ENCODE measurements around the gene FLOT1. TPM values are rescaled to one million over a fixed set of nuclear protein-coding genes. Genes with fewer than 3 reads are reported as not detected.
A peak's percentile ranks its signal among the peaks of the same experiment; 100 is the strongest.

FLOT1 gene
- total and polyA plus RNA-seq, 2 of the 13 experiments (the other 11 are each of a cell fraction or from before 2014, with no cell fraction given): 82.3 to 130 TPM

- H3K4me1 ChIP-seq (ENCODE audit: insufficient read depth, low read length): peaks cover 74% of the 10 kb centered on the region
- intact Hi-C loops (cut with micrococcal nuclease; ENCODE audit: unreplicated experiment) (no loop called here), in situ Hi-C loops (cut with HindIII; ENCODE audit: extremely low pct_ligation_motif_present, low pct_unique_long_range_greater_than_20kb) (no loop called here)
- WGBS (ENCODE audit: low lambda C conversion rate): 94% methylated on average over 5 of the region's 5 CpGs
- ChIA-PET POLR2A (interaction anchor here (0.9 to 9.4 kb wide), 3 partner anchors 8 to 33 kb away, joined by 3 to 305 read pairs (median 17); partner anchors contain the start of gene IER3), CTCF (ENCODE audit: low intra/inter-chr PET ratio, low total read pairs) (no interaction called here)
- H3K79me2 ChIP-seq (ENCODE audit: insufficient read depth, low read length): no peaks in the 10 kb centered on the region
- no peak for FAIRE-seq
- no peak overlapping the region for H3K9ac ChIP-seq (ENCODE audit: insufficient read depth, low read depth, low read length)
- DNase-seq (ENCODE audit: low spot score): no peak
- no peak overlapping the region for H2AFZ ChIP-seq (ENCODE audit: low read length)
- H3K4me3 ChIP-seq (replicated peaks in 1 of 3; ENCODE audit: insufficient read depth in 1 of 3, low read depth in 2 of 3, low read length in 3 of 3): no peak overlapping the region
- no peak overlapping the region for H3K27ac ChIP-seq (ENCODE audit: extremely low read length, insufficient read depth, low read length)
- no peaks in the 10 kb centered on the region for H3K9me3 ChIP-seq (ENCODE audit: low read length)
- BruUV-seq (replicated peaks): no TSS peak
- no peaks in the 10 kb centered on the region for H4K20me1 ChIP-seq (ENCODE audit: insufficient read depth, low read length)
- no peak for ATAC-seq
- no peak overlapping the region for H3K4me2 ChIP-seq (ENCODE audit: low read depth, low read length)
- no peaks in the 10 kb centered on the region for H3K36me3 ChIP-seq (replicated peaks in 1 of 2; ENCODE audit: control insufficient read depth in 1 of 2, insufficient read depth in 2 of 2, low read length in 2 of 2)
- H3K27me3 ChIP-seq (ENCODE audit: control insufficient read depth in 1 of 2, insufficient read depth in 2 of 2, low read length in 2 of 2): no peaks in the 10 kb centered on the region
- no peak for TF ChIP-seq SALL1 (CRISPR knock-in tag; IDR thresholded peaks at IDR 0.05)
- TF ChIP-seq ZNF615 (CRISPR knock-in tag; IDR thresholded peaks at IDR 0.05; ENCODE audit: borderline replicate concordance): 0 out of 2 replicates have a peak, but pooled peaks have one; percentile 41
- no peak for TF ChIP-seq AKAP8 (CRISPR knock-in tag; IDR thresholded peaks at IDR 0.05)
- peak; percentile 88 for TF ChIP-seq ZNF12 (CRISPR knock-in tag; IDR thresholded peaks at IDR 0.05)
- TF ChIP-seq ZNF687 (CRISPR knock-in tag; IDR thresholded peaks at IDR 0.05): no peak
- TF ChIP-seq, protein P1, sequence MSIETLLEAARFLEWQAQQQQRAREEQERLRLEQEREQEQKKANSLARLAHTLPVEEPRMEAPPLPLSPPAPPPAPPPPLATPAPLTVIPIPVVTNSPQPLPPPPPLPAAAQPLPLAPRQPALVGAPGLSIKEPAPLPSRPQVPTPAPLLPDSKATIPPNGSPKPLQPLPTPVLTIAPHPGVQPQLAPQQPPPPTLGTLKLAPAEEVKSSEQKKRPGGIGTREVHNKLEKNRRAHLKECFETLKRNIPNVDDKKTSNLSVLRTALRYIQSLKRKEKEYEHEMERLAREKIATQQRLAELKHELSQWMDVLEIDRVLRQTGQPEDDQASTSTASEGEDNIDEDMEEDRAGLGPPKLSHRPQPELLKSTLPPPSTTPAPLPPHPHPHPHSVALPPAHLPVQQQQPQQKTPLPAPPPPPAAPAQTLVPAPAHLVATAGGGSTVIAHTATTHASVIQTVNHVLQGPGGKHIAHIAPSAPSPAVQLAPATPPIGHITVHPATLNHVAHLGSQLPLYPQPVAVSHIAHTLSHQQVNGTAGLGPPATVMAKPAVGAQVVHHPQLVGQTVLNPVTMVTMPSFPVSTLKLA (IDR thresholded peaks at IDR 0.05): no peak
- no peak for TF ChIP-seq KDM5B (CRISPR knock-in tag; IDR thresholded peaks at IDR 0.05; ENCODE audit: borderline replicate concordance)
- no peak for TF ChIP-seq TSC22D2 (CRISPR knock-in tag; IDR thresholded peaks at IDR 0.05; ENCODE audit: borderline replicate concordance)
- no peak for TF ChIP-seq SP5 (CRISPR knock-in tag; IDR thresholded peaks at IDR 0.05; ENCODE audit: borderline replicate concordance, low read depth)
- 0 out of 2 replicates have a peak, but pooled peaks have one; percentile 50 for TF ChIP-seq ZNF280D (CRISPR knock-in tag; IDR thresholded peaks at IDR 0.05)
- no peak for TF ChIP-seq HNRNPUL1 (IDR thresholded peaks at IDR 0.05; ENCODE audit: low read depth, low read length)
- TF ChIP-seq ZNF629 (CRISPR knock-in tag; conservative IDR thresholded peaks at IDR 0.05): peak; percentile 65
- TF ChIP-seq, protein P2, sequence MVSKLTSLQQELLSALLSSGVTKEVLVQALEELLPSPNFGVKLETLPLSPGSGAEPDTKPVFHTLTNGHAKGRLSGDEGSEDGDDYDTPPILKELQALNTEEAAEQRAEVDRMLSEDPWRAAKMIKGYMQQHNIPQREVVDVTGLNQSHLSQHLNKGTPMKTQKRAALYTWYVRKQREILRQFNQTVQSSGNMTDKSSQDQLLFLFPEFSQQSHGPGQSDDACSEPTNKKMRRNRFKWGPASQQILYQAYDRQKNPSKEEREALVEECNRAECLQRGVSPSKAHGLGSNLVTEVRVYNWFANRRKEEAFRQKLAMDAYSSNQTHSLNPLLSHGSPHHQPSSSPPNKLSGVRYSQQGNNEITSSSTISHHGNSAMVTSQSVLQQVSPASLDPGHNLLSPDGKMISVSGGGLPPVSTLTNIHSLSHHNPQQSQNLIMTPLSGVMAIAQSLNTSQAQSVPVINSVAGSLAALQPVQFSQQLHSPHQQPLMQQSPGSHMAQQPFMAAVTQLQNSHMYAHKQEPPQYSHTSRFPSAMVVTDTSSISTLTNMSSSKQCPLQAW (CRISPR knock-in tag; IDR thresholded peaks at IDR 0.05): 0 out of 2 replicates have a peak, but pooled peaks have one; percentile 28
These were observed 34.1 kb upstream of the FLOT1 start for GRCh38 chr6:30776390-30777154.
